GM21515 (cell line): ENCODE measurements around the gene PDC.
"Not testable (repeated sequence)": the region's sequence is repeated elsewhere in the genome, so short reads cannot be mapped to it uniquely, and the experiment has no call there.

Experiments used
- ATAC-seq: cut with Tn5 transposase; IDR thresholded peaks from one replicate; pipeline ENCODE4 v1.9.1; 2021; ENCODE audit not compliant: unreplicated experiment

PDC gene

GRCh38 chr1:186473047-186473446 is 12.1 kb upstream of the PDC start:
- ATAC-seq: no peak

- no peak for ATAC-seq
Measured at GRCh38 chr1:186465946-186466345, 5.0 kb upstream of the PDC start.

GRCh38 chr1:186465491-186465890 is 4.6 kb upstream of the PDC start:
- ATAC-seq: not testable (repeated sequence)

GRCh38 chr1:186463926-186464325 is 3.0 kb upstream of the PDC start:
- no peak for ATAC-seq

GRCh38 chr1:186463511-186463910 is 2.6 kb upstream of the PDC start:
- no peak for ATAC-seq

- ATAC-seq: not testable (repeated sequence)
Measured at GRCh38 chr1:186459161-186459560, 1.8 kb downstream of the PDC start.

GRCh38 chr1:186456729-186457255 is 4.1 kb downstream of the PDC start:
- ATAC-seq: no peak

- no peak for ATAC-seq
Measured at GRCh38 chr1:186454981-186455380, 5.9 kb downstream of the PDC start.

GRCh38 chr1:186446152-186446551 is 14.8 kb downstream of the PDC start:
- no peak for ATAC-seq

- no peak for ATAC-seq
Measured at GRCh38 chr1:186443638-186444037, 17.3 kb downstream of the PDC start.

- ATAC-seq: no peak
Measured at GRCh38 chr1:186442651-186443375, 18.1 kb downstream of the PDC start.

GRCh38 chr1:186440584-186440983 is 20.3 kb downstream of the PDC start:
- no peak for ATAC-seq

GRCh38 chr1:186438567-186438966 is 22.3 kb downstream of the PDC start:
- no peak for ATAC-seq

- ATAC-seq: no peak
Measured at GRCh38 chr1:186435336-186435735, 25.6 kb downstream of the PDC start.

- ATAC-seq: no peak
Measured at GRCh38 chr1:186429017-186429416, 31.9 kb downstream of the PDC start.

GRCh38 chr1:186426118-186426517 is 34.8 kb downstream of the PDC start:
- no peak for ATAC-seq

GRCh38 chr1:186424539-186424938 is 36.4 kb downstream of the PDC start:
- no peak for ATAC-seq

- ATAC-seq: no peak
Measured at GRCh38 chr1:186421446-186421845, 39.5 kb downstream of the PDC start.

GRCh38 chr1:186420923-186421322 is 40.0 kb downstream of the PDC start:
- ATAC-seq: peak; percentile 96

GRCh38 chr1:186420311-186420710 is 40.6 kb downstream of the PDC start:
- ATAC-seq: no peak

- ATAC-seq: no peak
Measured at GRCh38 chr1:186418503-186418902, 42.4 kb downstream of the PDC start.

GRCh38 chr1:186413319-186413718 is 47.6 kb downstream of the PDC start:
- no peak for ATAC-seq

GRCh38 chr1:186409091-186409490 is 51.8 kb downstream of the PDC start:
- ATAC-seq: peak; percentile 75
